Measurements from ENCODE around the gene MARK2.

- TF ChIP-seq, protein P1, sequence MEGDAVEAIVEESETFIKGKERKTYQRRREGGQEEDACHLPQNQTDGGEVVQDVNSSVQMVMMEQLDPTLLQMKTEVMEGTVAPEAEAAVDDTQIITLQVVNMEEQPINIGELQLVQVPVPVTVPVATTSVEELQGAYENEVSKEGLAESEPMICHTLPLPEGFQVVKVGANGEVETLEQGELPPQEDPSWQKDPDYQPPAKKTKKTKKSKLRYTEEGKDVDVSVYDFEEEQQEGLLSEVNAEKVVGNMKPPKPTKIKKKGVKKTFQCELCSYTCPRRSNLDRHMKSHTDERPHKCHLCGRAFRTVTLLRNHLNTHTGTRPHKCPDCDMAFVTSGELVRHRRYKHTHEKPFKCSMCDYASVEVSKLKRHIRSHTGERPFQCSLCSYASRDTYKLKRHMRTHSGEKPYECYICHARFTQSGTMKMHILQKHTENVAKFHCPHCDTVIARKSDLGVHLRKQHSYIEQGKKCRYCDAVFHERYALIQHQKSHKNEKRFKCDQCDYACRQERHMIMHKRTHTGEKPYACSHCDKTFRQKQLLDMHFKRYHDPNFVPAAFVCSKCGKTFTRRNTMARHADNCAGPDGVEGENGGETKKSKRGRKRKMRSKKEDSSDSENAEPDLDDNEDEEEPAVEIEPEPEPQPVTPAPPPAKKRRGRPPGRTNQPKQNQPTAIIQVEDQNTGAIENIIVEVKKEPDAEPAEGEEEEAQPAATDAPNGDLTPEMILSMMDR (IDR thresholded peaks at IDR 0.05) = no peak
- TF ChIP-seq POLR2A (IDR thresholded peaks at IDR 0.05) = no peak
Observed at GRCh38 chr11:63919267-63920125, 80.6 kb downstream of the MARK2 start.
